HG03139 (cell line): ENCODE data around the gene TMEM63C.

ENCODE experiments used
- ATAC-seq: cut with Tn5 transposase; IDR thresholded peaks from one replicate; pipeline ENCODE4 v1.9.1; 2021; ENCODE audit not compliant: unreplicated experiment

TMEM63C gene

DNA sequence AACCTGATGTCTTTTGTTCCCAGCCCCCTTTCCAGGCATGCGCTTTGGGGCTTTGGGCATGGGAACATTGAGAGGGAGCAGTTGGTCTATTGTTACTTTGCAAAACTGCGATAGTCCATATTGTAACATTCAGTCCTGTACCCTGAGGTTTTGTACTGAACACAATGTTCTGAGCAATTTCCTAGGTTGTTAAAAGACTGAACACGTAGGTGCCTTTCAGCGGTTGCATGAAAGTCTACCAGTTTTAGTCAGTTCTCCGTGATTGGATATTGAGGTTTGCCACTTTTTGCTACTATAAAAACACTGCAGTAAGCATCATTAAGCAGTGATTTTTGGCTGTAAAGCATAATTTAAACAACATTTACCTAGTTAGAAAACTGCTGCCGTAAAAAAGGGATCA, 69.3 kb downstream of the TMEM63C start:
- ATAC-seq: no peak

GRCh38 chr14:77251870-77252269, 70.3 kb downstream of the TMEM63C start:
- no peak for ATAC-seq

GRCh38 chr14:77253333-77254190, 72.0 kb downstream of the TMEM63C start:
- ATAC-seq: no peak

- no peak for ATAC-seq
Measured at GRCh38 chr14:77256694-77257093, 75.1 kb downstream of the TMEM63C start.

GRCh38 chr14:77257700-77258099, 76.1 kb downstream of the TMEM63C start:
- ATAC-seq: no peak

DNA sequence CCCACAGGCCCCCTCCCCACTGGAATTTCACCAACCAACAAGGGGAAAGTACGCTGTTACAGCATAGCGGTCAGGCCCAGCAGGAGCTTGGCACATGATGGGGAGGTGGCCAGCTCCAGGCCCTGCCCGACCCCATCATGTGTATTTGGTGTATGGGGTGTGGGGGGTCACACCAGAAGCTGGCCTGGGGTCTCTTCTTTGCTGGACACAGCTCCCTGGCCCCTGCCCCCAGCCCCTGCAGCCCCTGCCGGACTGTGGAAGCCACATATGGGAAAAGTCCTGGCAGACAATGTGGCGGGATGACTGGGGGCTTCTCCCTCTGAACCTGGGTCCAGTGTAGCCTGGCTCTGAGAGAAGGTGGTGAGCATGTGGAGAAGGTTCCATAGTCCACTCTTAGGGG, 77.0 kb downstream of the TMEM63C start:
- ATAC-seq: no peak

- ATAC-seq: no peak
Measured at GRCh38 chr14:77259025-77259715, 77.6 kb downstream of the TMEM63C start.

- ATAC-seq: no peak
Measured at GRCh38 chr14:77260199-77260598, 78.6 kb downstream of the TMEM63C start.

- no peak for ATAC-seq
Measured at GRCh38 chr14:77260631-77261030, 79.0 kb downstream of the TMEM63C start.

- no peak for ATAC-seq
Measured at GRCh38 chr14:77264466-77265186, 83.0 kb downstream of the TMEM63C start.

DNA sequence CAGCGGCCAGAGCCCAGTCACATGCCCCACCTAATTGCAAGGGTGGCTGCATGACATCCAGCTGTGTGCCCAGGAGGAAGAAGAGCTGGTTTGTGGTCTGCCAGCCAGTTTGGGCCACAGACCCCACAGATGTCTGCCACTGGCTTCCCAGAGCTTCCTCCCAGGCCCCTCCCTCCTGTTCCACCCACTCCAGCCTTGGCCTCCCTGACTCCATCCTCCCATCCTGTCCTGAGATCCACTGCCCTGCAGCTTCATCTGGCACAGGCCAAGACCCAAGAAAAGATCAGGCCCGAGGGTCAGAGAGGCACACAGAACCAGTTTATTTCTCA, 83.6 kb downstream of the TMEM63C start:
- no peak for ATAC-seq

- no peak for ATAC-seq
Measured at GRCh38 chr14:77265561-77266335, 84.2 kb downstream of the TMEM63C start.

DNA sequence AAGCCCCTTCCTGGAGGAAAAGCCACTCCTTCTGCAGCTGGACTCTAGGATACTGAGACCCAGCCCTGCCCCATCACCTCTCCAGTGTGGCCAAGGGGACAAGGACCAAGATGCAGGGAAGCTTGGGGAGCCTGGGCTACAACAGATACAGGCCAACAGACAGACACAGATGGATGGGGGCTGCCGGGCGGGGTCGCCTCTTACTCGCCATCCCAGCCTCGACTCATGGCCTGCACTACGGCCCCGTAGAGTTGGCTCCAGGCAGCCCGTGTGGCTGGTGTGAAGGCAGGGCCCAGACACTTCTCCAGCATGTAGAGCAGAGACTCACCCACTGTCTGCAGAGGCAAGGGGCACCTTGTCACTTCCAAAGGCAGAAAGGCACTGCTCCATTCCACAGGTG, 84.7 kb downstream of the TMEM63C start:
- ATAC-seq: no peak

GRCh38 chr14:77267937-77268699, 86.5 kb downstream of the TMEM63C start:
- ATAC-seq: no peak

DNA sequence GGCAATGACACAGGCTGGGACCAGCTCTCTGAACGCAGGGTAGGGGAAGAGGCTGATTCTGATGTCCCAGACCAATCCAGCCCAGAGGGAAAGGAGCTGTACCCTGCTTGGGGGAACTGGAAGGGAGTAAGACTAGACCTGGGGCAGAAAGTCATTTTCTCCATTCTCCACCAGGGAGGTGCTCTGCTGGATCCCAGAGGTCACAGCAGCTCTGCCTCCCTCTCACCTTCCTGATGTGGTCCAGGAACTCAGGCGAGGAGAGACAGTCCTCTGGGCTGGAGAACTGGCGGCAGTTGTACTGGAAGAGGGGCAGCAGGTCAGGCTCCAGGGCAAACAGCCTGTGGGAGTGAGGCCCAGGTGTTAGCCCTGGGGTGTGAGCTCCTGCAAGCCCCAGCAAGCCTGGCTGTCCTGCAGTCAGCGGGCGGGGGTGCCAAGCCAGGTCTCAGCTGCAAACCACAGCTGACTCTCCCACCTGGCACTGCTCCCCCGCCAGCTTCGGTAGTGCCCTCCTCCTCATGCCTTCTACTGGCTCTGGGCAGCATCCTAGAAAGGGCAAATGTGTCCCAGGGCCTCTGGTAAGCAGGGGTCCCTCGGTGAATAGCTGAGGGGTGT, 87.5 kb downstream of the TMEM63C start:
- ATAC-seq: no peak

GRCh38 chr14:77270361-77271112, 88.9 kb downstream of the TMEM63C start:
- ATAC-seq: no peak

DNA sequence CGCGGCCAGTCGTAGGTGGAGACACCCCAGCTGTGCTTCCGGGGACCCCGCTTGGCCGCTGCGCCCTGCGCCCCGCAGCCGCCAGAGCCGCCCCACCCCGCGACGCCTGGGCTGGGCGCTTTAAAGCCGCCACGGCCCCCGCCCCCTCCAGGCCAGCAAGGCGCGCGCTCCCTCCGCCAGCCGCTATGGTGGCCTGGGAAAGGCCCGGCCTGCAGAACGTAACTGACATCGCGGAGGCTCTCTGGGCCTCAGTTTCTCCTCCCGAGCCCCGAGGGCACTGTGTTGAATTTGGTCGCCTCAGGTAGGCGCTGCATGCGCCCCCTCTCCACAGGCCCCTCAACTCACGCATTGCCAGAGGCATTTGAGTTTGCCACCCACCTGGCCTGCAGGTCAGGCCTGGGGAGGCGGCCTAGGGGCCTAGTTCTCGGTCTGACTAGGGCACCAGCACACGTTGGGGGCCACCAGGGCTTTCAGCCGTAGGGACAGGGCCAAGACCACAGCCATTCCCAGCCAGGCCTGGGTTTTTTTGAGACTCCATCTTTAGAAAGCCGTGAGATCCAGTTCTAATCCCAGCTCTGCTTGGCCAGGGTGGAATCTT, 89.6 kb downstream of the TMEM63C start, which contains the start of gene NGB:
Gene NGB, minus strand, starts transcription at position 94 of the 598 bp plus-strand sequence. CDS start 269 bp downstream, outside the sequence.
- no peak for ATAC-seq

DNA sequence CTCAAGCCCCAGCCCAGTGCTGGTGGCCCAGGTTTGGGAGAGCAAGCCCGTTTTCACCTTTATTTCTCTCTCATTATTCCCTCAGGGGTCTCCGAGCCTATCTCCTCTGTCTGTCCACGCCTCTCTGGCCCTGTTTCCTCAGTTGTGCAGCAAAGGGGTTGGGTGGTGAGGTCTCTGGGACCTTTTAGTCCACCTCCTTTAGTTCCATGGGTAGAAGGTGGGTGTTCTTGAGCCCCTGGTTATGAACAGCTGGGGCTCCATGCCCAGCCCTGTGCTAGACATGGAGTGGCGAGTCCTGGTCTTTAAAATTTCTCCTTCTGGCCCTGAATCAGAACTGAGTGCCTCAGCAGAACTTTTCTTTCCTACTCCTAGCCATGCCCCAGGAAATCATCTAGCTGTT, 90.7 kb downstream of the TMEM63C start:
- ATAC-seq: no peak

DNA sequence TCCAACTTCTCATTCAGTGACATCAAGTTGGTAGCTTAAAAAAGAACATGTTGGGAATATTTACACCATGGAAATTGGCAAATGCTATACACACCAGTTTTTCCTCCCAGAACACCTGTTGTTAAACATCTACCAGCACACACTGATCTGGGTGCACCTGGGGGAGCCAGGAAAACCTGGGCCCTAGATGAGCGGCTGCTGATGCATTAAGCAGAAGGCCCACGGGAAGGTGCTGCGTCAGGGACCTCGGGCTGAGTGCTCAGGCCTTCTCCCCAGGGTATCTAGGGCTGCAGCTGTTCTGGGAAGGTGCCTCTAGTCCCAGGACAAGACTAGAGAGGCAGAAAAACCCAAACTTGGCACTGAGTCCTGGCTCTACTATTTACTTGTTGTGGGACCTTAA, 92.2 kb downstream of the TMEM63C start:
- no peak for ATAC-seq
